SK-N-SH treated with all-trans-retinoic acid at 6 μM for 48 hours (cell line): ENCODE results near the gene ANKRD11.
"Not testable (repeated sequence)": the region's sequence is repeated elsewhere in the genome, so short reads cannot be mapped to it uniquely, and the experiment has no call there.

Source experiments
- ATAC-seq: fragments of 200-7000 bp; cut with Tn5 transposase; 3 replicates; pipeline ENCODE4 v1.9.1; 2020; ENCODE audit warnings: mild to moderate bottlenecking, moderate library complexity
- BACH2 ChIP-seq: fragments of 250-450 bp; sonication (Bioruptor Pico); IDR thresholded peaks from 2 replicates; pipeline ENCODE4 v1.9.0; 2021; ENCODE audit warnings: mild to moderate bottlenecking, borderline replicate concordance
- CREB5 ChIP-seq: fragments of 250-450 bp; sonication (Bioruptor Pico); IDR thresholded peaks from 2 replicates; pipeline ENCODE4 v1.5.1; 2020; ENCODE audit warnings: low read depth, mild to moderate bottlenecking, moderate library complexity
- CSDC2 ChIP-seq: fragments of 250-450 bp; sonication (Bioruptor Pico); IDR thresholded peaks from 2 replicates; pipeline ENCODE4 v1.5.0; 2020; ENCODE audit warnings: mild to moderate bottlenecking, moderate library complexity
- CSRNP3 ChIP-seq: fragments of 250-450 bp; sonication (Bioruptor Pico); IDR thresholded peaks from 2 replicates; pipeline ENCODE4 v1.5.1; 2021; ENCODE audit warnings: mild to moderate bottlenecking, moderate library complexity
- ESRRG ChIP-seq: fragments of 250-450 bp; sonication (Bioruptor Pico); IDR thresholded peaks from 2 replicates; pipeline ENCODE4 v1.6.1; 2021; ENCODE audit warnings: mild to moderate bottlenecking
- GLIS3 ChIP-seq: fragments of 250-450 bp; sonication (Bioruptor Pico); IDR thresholded peaks from 2 replicates; pipeline ENCODE4 v1.5.0; 2020; ENCODE audit warnings: mild to moderate bottlenecking, moderate library complexity
- ISL1 ChIP-seq: fragments of 250-450 bp; sonication (Bioruptor Pico); IDR thresholded peaks from 2 replicates; pipeline ENCODE4 v2.1.2; 2022; ENCODE audit warnings: mild to moderate bottlenecking, moderate library complexity
- OSR1 ChIP-seq: fragments of 250-450 bp; sonication (Bioruptor Pico); IDR thresholded peaks from 2 replicates; pipeline ENCODE4 v1.8.0; 2022; ENCODE audit warnings: moderate library complexity, mild to moderate bottlenecking, inconsistent platforms
- PATZ1 ChIP-seq: fragments of 250-450 bp; sonication (Bioruptor Pico); IDR thresholded peaks from 2 replicates; pipeline ENCODE4 v1.8.0; 2020; ENCODE audit warnings: mild to moderate bottlenecking, moderate library complexity, borderline replicate concordance
- POU6F1 ChIP-seq: fragments of 250-450 bp; sonication (Bioruptor Pico); IDR thresholded peaks from 2 replicates; pipeline ENCODE4 v1.8.0; 2021; ENCODE audit warnings: low read depth, mild to moderate bottlenecking, moderate library complexity, borderline replicate concordance
- PPARA ChIP-seq: fragments of 250-450 bp; sonication (Bioruptor Pico); IDR thresholded peaks from 2 replicates; pipeline ENCODE4 v1.5.0; 2020; ENCODE audit warnings: mild to moderate bottlenecking, borderline replicate concordance
- RARB ChIP-seq: fragments of 250-450 bp; sonication (Bioruptor Pico); IDR thresholded peaks from 2 replicates; pipeline ENCODE4 v1.8.0; 2021; ENCODE audit warnings: mild to moderate bottlenecking, moderate library complexity
- SNAI2 ChIP-seq: fragments of 250-450 bp; sonication (Bioruptor Pico); IDR thresholded peaks from 2 replicates; pipeline ENCODE4 v1.5.0; 2020; ENCODE audit warnings: mild to moderate bottlenecking, moderate library complexity
- TCF4 ChIP-seq: fragments of 250-450 bp; sonication (Bioruptor Pico); IDR thresholded peaks from 2 replicates; pipeline ENCODE4 v1.8.0; 2021; ENCODE audit warnings: mild to moderate bottlenecking, moderate library complexity, borderline replicate concordance
- TOX ChIP-seq: fragments of 250-450 bp; sonication (Bioruptor Pico); IDR thresholded peaks from 2 replicates; pipeline ENCODE4 v1.8.0; 2021; ENCODE audit warnings: mild to moderate bottlenecking, moderate library complexity, borderline replicate concordance
- TSHZ2 ChIP-seq: fragments of 250-450 bp; sonication (Bioruptor Pico); IDR thresholded peaks from 2 replicates; pipeline ENCODE4 v1.5.0; 2020; ENCODE audit warnings: mild to moderate bottlenecking, moderate library complexity
- ZFP3 ChIP-seq: fragments of 250-450 bp; sonication (Bioruptor Pico); IDR thresholded peaks from 2 replicates; pipeline ENCODE4 v1.5.0; 2020; ENCODE audit warnings: mild to moderate bottlenecking, moderate library complexity
- ZFP30 ChIP-seq: fragments of 450-650 bp; formaldehyde crosslinking; IDR thresholded peaks from 2 replicates; pipeline ENCODE4 v1.5.0; 2022; ENCODE audit warnings: mild to moderate bottlenecking, moderate library complexity
- ZNF565 ChIP-seq: fragments of 450-650 bp; formaldehyde crosslinking; conservative IDR thresholded peaks from 2 replicates; pipeline ENCODE4 v1.5.0; 2020; ENCODE audit warnings: low read depth, mild to moderate bottlenecking, moderate library complexity
- ZNF70 ChIP-seq: fragments of 450-650 bp; formaldehyde crosslinking; IDR thresholded peaks from 2 replicates; pipeline ENCODE4 v1.5.0; 2020; ENCODE audit warnings: mild to moderate bottlenecking, moderate library complexity
- ZNF8 ChIP-seq: fragments of 450-650 bp; formaldehyde crosslinking; IDR thresholded peaks from 2 replicates; pipeline ENCODE4 v1.5.0; 2020; ENCODE audit warnings: mild to moderate bottlenecking, moderate library complexity

ANKRD11 gene

GRCh38 chr16:89472711-89473075 is 17.7 kb downstream of the ANKRD11 start:
- no peak for TF ChIP-seq CSDC2 (CRISPR knock-in tag)
- TF ChIP-seq TOX (CRISPR knock-in tag): no peak
- no peak for TF ChIP-seq GLIS3 (CRISPR knock-in tag)
- TF ChIP-seq RARB (CRISPR knock-in tag): no peak
- TF ChIP-seq TSHZ2 (CRISPR knock-in tag): no peak
- TF ChIP-seq PPARA: no peak
- no peak for TF ChIP-seq ISL1
- no peak for TF ChIP-seq TCF4 (CRISPR knock-in tag)
- no peak for TF ChIP-seq CSRNP3 (CRISPR knock-in tag)
- TF ChIP-seq BACH2 (CRISPR knock-in tag): no peak
- ATAC-seq: no peak

GRCh38 chr16:89467382-89467781 is 23.0 kb downstream of the ANKRD11 start:
- no peak for ATAC-seq
- no peak for TF ChIP-seq ZFP3 (CRISPR knock-in tag)
- no peak for TF ChIP-seq CSDC2 (CRISPR knock-in tag)
- TF ChIP-seq TCF4 (CRISPR knock-in tag): no peak
- no peak for TF ChIP-seq ESRRG (CRISPR knock-in tag)
- TF ChIP-seq ZNF565 (CRISPR knock-in tag): no peak

GRCh38 chr16:89466920-89467319 is 23.4 kb downstream of the ANKRD11 start:
- no peak for ATAC-seq
- no peak for TF ChIP-seq OSR1 (CRISPR knock-in tag)
- TF ChIP-seq CREB5 (CRISPR knock-in tag): no peak
- TF ChIP-seq ZNF8 (CRISPR knock-in tag): no peak
- TF ChIP-seq POU6F1 (CRISPR knock-in tag): no peak
- TF ChIP-seq ZFP30 (CRISPR knock-in tag): no peak
- no peak for TF ChIP-seq PATZ1 (CRISPR knock-in tag)
- no peak for TF ChIP-seq ZNF70
- no peak for TF ChIP-seq ISL1
- no peak for TF ChIP-seq RARB (CRISPR knock-in tag)
- no peak for TF ChIP-seq SNAI2 (CRISPR knock-in tag)
- no peak for TF ChIP-seq GLIS3 (CRISPR knock-in tag)
- TF ChIP-seq PPARA: no peak
- TF ChIP-seq TCF4 (CRISPR knock-in tag): no peak
- no peak for TF ChIP-seq ZFP3 (CRISPR knock-in tag)
- TF ChIP-seq TSHZ2 (CRISPR knock-in tag): no peak
- no peak for TF ChIP-seq CSDC2 (CRISPR knock-in tag)
- no peak for TF ChIP-seq ZNF565 (CRISPR knock-in tag)

GRCh38 chr16:89463312-89463711 is 27.0 kb downstream of the ANKRD11 start:
- not testable (repeated sequence) for ATAC-seq

- not testable (repeated sequence) for ATAC-seq
Observed at GRCh38 chr16:89462639-89463038, 27.7 kb downstream of the ANKRD11 start.

- ATAC-seq: not testable (repeated sequence)
Observed at GRCh38 chr16:89461890-89462289, 28.5 kb downstream of the ANKRD11 start.
